Right renal pelvis (tissue), 4 donors: ENCODE results near the gene DIPK1B. TPM values are rescaled to one million over a fixed set of nuclear protein-coding genes. Genes with fewer than 3 reads are reported as not detected.

ENCODE experiments used
- DNase-seq, 4 donors: peaks; one replicate each; pipeline ENCODE4 v3.0.0-alpha.2; 2013; ENCODE audit warnings: low read depth in 4 of 4, low spot score in 3 of 4, missing footprints in 1 of 4
- polyA plus RNA-seq, 4 donors: library from polyadenylated mRNA; unstranded; fragments of 120-200 nt; gene quantifications; one replicate each; pipeline ENCODE4 v1.2.1, GENCODE V29; 2013; ENCODE audit not compliant: insufficient read length in 4 of 4

DIPK1B gene
- polyA plus RNA-seq = 10 to 100 TPM; 31.0 to 47.3 (median 34.3) TPM

DNA sequence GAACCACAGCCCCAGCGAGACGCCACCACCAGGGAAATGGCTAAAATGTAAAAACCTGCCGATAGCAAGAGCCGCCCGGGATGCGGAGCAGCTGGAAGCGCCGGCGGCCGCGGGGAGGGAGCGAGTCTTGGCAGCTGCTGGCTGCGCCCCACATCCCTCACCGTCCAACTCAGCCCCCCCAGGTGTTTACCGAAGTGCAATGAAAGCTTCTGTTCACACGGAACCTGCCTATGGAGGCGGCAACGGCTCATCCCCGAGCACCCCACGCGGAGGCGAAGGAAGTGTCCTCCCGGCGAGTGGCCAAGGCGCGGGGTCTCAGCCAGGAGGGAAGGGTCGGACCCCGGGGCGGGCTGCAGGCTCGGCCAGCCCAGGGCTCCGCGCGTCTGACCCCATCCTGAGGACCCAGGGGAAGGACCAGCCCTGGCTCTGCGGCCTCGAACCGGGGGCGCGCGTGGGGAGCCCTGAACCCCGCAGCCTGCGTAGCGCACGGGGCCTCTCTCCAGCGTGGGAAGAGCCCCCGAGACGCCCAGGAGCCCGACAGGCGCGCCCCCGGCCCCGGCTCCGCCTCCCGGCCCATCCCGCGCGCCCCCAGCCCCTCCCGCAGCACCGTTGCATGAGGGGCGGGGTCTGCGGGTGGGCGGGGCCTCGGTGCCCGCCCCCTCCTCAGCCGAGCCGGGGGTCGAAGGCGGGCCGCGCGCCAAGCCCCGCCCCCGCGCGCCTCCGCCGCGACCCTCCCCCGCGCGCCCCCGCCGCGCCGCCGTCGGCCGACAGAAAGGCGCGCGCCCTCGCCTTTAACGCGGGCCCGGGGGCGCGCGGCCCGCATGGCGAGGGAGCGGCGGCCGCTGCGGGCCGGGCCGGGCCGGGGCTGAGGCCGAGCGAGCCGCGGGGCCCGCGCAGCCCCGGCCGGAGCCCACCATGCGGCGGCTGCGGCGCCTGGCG is at the start of gene DIPK1B:
TSS of gene DIPK1B (plus strand) at position 822 of the 939 bp plus-strand sequence. CDS start at position 916, 94 bp downstream.
- DNase-seq = no peak

DNA sequence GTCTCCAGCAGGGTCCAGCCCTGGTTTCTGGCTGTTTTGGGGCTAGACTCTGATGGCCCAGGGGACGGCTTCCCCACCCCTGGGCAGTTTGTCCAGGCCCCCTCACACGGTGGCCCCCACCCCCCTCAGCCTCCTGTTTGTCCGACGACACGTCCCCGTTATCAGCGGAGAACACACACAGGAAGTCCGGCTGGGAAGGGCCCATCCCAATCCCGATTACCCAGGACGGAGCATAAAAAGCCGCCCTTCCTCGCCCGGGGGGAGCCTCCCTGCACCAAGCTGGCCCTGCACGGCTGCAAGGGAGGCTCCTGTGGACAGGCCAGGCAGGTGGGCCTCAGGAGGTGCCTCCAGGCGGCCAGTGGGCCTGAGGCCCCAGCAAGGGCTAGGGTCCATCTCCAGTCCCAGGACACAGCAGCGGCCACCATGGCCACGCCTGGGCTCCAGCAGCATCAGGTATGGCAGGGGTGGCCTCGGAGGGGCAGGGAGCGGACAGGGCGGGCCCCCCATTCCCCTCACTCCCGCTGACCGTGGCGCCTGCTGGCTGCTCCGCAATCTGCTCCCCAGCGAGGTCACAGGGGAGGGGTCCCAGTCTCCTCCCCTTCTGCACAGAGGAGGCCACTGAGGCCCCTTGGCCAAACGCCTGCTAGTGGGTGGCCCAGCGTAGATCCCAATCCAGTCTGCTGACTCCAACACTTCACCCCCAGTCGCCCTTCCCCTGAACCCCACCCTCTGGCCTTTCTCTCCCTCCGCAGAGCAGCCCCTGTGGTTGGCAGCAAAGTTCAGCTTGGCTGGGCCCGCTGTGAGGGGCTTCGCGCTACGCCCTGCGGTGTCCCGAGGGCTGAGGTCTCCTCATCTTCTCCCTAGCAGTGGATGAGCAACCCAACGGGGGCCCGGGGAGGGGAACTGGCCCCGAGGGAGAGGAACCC is 49.5 kb upstream of the DIPK1B start, which contains the start of gene EGFL7:
TSS of gene EGFL7 (plus strand) at position 261 of the 926 bp plus-strand sequence. CDS start 5,367 bp downstream, outside the sequence.
- DNase-seq = no peak

DNA sequence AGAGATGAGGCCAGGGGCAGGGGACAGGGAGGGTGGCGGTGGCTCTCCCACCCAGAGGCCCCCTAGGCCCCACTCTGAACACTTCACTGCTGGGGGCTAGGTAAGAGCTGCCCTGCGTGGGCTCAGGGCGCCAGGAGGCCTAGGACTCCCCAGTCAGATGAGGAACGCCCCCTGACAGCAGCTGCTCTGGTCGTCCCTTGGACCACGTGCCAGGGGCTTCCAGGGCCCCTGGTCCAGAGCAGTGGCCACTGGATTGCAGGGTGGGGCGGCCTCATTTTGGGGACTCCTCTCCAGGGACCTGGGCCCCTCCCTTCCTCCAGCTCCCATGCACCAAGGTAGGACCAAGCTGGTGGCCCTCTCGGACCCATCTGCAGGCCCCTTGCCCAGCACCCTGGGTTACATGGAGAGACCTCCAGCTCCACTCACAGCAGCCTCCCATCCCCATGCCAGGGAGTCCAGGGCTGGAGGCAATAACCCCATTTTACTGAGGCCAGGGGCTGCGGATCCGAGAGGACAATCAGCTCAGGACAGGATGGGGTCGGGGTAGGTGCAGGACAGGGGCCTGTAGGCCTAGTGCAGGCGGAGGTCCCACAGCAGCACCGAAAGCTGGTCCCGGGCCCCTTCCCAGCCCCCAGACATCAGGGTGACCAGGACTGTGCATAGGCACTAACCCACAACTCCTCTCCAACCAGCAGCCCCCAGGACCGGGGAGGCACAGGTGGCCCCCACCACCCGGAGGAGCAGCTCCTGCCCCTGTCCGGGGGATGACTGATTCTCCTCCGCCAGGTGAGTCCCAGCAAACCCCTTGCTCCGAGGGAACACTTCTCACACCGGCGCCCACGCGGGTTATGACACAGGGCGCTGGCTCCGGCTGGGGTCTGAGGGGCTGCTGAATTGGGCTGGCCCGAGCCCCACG is 48.1 kb upstream of the DIPK1B start:
- no peak for DNase-seq

DNA sequence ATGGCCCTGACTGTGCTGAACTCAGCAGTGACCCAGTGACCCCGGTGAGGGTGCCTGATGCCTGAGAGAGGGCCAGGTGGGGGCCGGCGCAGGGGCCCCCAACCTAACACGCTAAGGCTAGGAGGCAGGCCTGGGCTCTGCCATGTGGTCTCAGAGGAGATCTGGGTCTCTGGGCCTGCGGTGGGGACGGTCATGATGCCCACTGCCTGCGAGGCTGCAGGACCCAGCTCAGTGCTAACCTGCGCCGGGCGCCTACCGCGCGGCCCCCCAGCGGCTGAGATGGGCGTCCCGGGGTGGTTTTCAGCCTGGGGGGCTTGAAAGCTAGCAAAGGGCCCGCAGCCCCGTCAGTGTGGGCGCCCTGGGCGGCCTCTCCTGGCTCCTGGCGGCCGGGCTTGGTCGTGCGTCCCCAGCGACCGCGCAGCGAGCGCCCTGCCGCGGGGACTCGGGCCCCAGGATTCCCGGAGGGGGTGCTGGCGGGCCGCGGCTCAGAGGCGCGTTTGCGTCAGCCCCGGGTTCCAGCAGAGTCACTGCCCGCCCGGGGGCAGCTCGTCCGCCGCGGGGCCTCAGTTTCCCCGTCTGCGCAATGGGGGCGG is 47.2 kb upstream of the DIPK1B start:
- DNase-seq = no peak

- DNase-seq = no peak
These were observed 46.5 kb upstream of the DIPK1B start for GRCh38 chr9:136665704-136666371.

DNA sequence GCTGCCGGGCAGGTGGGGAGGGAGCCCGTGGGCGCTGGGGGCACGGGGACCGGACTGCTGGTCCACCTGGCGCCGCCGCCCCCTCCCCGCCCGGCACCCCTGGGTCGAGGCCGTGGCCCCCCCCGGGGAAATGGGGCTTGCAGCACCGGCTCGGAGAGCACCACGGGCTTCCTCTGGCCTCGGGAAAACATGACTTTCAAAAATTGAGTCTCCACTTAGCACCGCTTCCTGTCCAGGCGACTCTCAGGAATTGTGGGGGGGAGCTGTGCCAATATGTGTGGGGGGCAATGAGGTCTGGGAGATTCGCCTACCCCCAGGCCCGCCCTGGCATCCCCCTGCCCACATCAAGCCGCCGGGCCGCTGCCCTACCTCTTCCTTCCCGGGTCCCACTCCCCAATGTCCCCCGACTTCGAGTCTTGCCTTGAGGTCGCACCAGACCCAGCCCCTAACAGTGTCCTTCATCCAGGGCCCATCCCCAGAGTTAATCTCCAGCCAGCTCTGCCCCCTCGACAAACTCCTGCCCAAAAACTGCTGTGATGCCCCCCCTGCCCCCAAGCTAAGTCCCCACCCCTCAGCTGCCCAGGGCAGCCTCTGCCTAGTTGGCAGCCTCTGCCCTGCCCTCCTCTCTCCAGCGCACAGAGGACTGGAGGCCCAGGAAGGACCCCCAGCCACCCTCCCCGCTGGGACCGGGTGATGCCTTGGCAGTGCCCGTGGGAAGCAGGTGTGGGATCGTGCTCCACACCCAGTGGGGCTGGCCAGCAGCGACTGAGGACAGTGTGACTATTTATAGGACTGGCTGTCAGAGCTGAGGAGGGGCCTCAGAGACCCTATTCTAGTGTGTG is 45.8 kb upstream of the DIPK1B start:
- no peak for DNase-seq

DNA sequence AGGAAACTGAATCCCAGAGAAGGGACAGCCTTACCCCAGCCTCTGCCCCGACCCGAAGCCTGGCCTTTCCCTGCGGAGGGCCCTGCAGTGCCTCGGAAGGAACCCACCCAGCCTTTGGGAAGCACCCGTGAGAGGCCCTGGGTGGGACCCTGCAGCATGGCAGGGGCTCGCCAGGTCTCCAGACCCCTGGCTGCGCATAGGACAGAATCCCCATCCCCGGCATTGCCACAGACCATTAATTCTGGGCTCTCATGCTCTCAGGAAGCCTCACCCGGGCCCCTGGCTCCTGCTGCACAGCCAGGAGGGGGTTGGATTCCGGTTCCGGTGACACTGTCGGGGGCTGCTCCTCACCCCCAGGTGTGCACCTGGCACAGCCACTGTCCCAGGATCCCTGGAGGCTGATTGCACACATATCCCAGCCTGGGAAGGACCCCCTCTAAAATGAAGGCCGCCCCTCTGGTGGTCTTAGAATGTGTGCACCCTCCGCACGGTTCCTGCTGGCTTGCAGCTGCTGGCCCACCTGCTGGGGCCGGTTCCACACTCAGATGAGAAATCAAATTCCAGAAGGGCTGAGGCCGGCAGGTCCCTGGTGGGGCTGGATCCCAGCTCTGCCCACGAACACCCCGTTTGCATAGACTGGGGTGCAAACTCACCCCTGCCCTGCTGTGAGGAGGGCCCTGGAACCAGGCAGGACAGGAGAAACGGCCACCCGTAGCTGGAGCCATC is 45.0 kb upstream of the DIPK1B start:
- no peak for DNase-seq

DNA sequence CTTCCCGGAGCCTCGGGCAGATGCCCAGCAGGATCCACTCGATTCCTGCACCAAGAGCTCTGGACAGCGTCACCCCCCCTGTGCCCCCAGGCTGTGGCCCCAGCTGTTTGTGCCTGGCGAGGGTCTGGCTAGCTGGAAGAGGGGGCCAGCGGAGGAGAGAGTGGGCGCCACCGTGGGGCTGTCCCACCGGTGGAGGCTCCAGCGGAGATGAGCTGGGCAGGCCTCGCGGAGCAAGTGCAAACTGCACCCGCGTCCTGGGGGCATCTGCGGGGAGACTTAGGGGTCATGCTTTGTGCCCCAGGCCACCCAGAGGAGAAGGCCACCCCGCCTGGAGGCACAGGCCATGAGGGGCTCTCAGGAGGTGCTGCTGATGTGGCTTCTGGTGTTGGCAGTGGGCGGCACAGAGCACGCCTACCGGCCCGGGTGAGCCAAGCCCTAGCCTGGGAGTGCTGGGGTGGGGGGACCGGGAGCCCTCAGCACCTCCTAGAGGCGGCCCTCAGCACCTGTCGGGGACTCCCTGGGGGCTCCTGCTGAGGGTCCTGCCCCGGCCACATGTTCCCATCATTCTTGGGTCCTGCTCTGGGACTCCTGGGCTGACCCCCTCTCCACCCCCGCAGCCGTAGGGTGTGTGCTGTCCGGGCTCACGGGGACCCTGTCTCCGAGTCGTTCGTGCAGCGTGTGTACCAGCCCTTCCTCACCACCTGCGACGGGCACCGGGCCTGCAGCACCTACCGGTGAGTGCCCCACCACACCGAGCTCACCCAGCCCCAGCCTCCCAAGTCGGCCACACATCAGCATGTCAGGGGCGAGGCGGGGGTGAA is 44.2 kb upstream of the DIPK1B start:
- no peak for DNase-seq

DNA sequence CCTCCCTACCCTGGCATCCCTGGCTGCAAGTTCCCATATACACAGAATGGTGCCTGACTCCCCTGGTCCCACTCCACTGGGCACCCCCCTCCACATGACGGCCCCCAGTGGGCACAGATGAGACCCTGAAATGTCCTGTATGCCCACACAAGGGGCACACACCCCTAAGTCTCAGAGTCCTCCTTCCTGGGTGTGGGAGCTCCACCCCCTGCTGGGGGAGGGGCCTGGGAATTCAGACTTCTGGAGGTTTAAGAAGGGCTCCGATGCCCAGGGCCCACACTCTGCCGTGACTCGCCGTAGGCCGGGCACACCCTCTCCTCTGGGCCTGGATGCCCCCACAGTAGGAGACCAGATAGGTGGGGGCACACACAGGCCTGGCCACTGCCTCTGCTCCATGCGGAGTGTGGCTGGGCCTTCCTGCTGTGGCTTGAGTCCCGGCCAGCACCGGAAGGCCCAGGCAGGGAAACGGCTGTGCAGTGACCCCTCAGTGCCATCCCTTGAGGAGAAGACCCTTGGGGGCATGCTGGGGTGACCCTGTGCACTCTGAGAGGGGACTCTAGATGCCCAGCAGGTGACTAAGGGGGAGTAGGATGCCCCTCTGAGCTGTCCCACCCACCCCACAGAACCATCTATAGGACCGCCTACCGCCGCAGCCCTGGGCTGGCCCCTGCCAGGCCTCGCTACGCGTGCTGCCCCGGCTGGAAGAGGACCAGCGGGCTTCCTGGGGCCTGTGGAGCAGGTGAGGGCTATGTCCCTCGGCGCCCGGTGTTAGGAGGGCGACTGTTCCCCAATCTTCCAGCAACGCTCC is 43.2 kb upstream of the DIPK1B start:
- no peak for DNase-seq

DNA sequence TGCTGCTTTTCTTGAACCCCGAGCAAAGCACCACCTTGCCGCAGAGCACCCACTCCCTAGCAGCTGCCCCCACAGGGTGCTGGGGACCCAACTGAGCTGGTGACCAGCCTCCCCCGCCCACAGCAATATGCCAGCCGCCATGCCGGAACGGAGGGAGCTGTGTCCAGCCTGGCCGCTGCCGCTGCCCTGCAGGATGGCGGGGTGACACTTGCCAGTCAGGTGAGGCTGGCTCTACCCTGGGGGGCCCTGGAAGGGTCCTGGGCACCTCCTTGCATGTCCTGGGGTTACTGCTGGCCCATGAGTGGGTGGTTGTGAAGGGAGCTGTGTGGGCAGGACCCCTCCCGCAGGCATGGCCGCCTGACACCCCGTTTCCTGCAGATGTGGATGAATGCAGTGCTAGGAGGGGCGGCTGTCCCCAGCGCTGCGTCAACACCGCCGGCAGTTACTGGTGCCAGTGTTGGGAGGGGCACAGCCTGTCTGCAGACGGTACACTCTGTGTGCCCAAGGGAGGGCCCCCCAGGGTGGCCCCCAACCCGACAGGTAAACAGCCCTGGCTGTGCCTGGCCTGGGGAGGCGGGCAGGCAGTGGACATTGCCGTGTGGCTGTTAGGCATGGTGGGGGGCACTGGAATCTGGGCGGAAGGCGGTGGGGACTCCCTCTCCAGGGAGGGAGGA is 42.4 kb upstream of the DIPK1B start:
- DNase-seq = no peak

GRCh38 chr9:136670576-136671253 is 41.7 kb upstream of the DIPK1B start:
- no peak for DNase-seq

DNA sequence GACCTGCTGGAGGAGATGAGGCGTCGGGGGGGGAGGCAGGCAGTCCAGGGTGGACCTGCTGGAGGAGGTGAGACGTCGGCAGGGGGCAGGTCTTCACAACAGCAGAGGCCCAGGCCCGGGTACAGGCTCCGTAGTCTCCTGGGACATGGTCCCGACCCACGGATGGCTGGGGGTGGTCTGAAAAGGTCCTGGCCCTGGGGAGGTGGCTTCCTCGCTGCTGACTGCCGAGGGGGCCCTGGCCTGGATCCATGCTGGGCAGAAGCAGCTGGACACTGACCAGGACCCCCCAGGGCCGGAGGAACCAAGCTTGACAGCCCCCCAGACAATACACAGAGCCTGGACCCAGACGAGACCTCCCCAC is 41.1 kb upstream of the DIPK1B start:
- DNase-seq = no peak

DNA sequence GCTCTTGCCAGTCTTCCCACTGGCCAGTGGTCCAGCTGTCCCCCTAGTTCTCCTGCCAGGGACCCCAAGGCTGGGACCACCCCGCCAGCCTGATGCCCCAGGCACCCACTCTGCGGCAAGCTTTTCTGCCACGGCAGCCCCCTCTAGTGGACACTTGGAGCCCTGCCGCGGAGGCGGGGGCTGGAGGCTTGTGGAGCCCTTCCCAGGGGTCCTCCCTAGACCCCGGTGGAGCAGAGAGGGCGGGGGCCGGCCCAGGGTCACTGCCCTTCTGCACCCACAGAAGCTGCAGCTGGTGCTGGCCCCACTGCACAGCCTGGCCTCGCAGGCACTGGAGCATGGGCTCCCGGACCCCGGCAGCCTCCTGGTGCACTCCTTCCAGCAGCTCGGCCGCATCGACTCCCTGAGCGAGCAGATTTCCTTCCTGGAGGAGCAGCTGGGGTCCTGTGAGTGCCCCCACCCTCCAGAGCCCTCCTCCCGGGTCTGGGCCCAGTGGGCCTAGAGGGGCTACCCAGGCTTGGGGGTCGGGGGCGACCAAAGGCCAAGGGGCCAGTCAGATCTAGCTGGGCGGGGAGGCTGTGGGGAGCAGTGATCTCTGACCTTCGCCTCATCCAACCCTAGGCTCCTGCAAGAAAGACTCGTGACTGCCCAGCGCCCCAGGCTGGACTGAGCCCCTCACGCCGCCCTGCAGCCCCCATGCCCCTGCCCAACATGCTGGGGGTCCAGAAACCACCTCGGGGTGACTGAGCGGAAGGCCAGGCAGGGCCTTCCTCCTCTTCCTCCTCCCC is 40.5 kb upstream of the DIPK1B start:
- no peak for DNase-seq
